ENCODE results near the gene C7orf25. TPM values are rescaled to one million over a fixed set of nuclear protein-coding genes. Genes with fewer than 3 reads are reported as not detected.

C7orf25 gene
- total and polyA plus RNA-seq, 2 of the 13 experiments (the other 11 are each of a cell fraction or from before 2014, with no cell fraction given) = 0.37 to 1.3 TPM

GRCh38 chr7:42930889-42931288 lies 19.0 kb upstream of the C7orf25 start:
- POLR2A ChIA-PET = interaction anchor here (2.0 to 4.4 kb wide), 2 partner anchors 19 to 42 kb away, joined by 4 to 22 read pairs; partner anchors contain the start of gene C7orf25
- H2AFZ ChIP-seq (ENCODE audit: low read length) = no peak overlapping the region
- intact Hi-C loops (cut with micrococcal nuclease; ENCODE audit: unreplicated experiment) (no loop called here), in situ Hi-C loops (cut with HindIII; ENCODE audit: extremely low pct_ligation_motif_present, low pct_unique_long_range_greater_than_20kb) (no loop called here)
- peaks cover 70% of the 10 kb centered on the region for H3K79me2 ChIP-seq (ENCODE audit: insufficient read depth, low read length)
- ATAC-seq (no peak), DNase-seq (ENCODE audit: low spot score) (no peak), FAIRE-seq (no peak)
- peaks cover 55% of the 10 kb centered on the region for H3K4me1 ChIP-seq (ENCODE audit: insufficient read depth, low read length)
- peak overlapping the region; percentile 79 to 97 (median 94) for H3K4me3 ChIP-seq (replicated peaks in 1 of 3; ENCODE audit: insufficient read depth in 1 of 3, low read depth in 2 of 3, low read length in 3 of 3)
- peak overlapping the region; percentile 91 for H3K9ac ChIP-seq (ENCODE audit: insufficient read depth, low read depth, low read length)
- TF ChIP-seq MAZ (IDR thresholded peaks at IDR 0.05; ENCODE audit: borderline replicate concordance, low read depth, low read length) (no peak), MAZ (CRISPR knock-in tag; IDR thresholded peaks at IDR 0.05; ENCODE audit: low read depth) (no peak), ZNF639 (CRISPR knock-in tag; conservative IDR thresholded peaks at IDR 0.05) (no peak), MTERF4 (CRISPR knock-in tag; IDR thresholded peaks at IDR 0.05) (no peak), MED1 (CRISPR knock-in tag; IDR thresholded peaks at IDR 0.05) (peak; percentile 21; the same call in 1 of the 2 replicates), EED (CRISPR knock-in tag; IDR thresholded peaks at IDR 0.05) (no peak)
- H3K27ac ChIP-seq (ENCODE audit: extremely low read length, insufficient read depth, low read length) = peak overlapping the region; percentile 76
- H3K27me3 ChIP-seq (ENCODE audit: control insufficient read depth in 1 of 2, insufficient read depth in 2 of 2, low read length in 2 of 2) = no peaks in the 10 kb centered on the region; a peak in 1 of 5 replicates
- peaks cover 20% of the 10 kb centered on the region for H4K20me1 ChIP-seq (ENCODE audit: insufficient read depth, low read length)
- CTCF ChIA-PET (ENCODE audit: low intra/inter-chr PET ratio, low total read pairs) = no interaction called here
- no peaks in the 10 kb centered on the region for H3K9me3 ChIP-seq (ENCODE audit: low read length)
- WGBS (ENCODE audit: low lambda C conversion rate) = 2% methylated on average over 5 of the region's 5 CpGs
- BruUV-seq (replicated peaks) = no TSS peak
- H3K4me2 ChIP-seq (ENCODE audit: low read depth, low read length) = peak overlapping the region; percentile 80
- H3K36me3 ChIP-seq (replicated peaks in 1 of 2; ENCODE audit: control insufficient read depth in 1 of 2, insufficient read depth in 2 of 2, low read length in 2 of 2) = peaks cover under 1 to 19% of the 10 kb centered on the region in 2 experiments; a peak in 4 of 5 replicates
